NCI-H1092 (cell line): ENCODE data around the gene HHAT.
A peak's percentile ranks its signal among the peaks of the same experiment; 100 is the strongest.
"Not testable (repeated sequence)": the region's sequence is repeated elsewhere in the genome, so short reads cannot be mapped to it uniquely, and the experiment has no call there.

Source experiments
- DNase-seq: peaks from one replicate; lab custom pipeline; 2025; lab: John Stamatoyannopoulos, UW

The HHAT gene

DNA sequence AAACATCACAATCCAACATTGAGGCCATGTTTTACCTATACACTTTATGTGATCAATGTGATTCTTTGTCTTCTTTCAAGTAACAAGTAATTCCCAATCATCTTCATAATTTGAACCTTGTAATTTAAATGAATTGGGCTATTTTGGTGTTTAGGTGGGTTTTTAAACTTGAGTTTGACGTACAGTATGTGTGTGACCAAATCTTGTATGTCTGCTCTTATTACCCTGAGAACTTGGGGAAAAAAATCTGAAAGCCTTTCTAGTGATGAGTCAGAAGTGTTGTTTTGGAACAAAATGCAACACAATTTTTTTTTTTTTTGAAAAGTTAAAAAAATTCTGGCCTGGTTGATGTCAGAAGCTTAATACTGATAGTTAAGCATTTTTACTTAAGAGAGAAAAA is 68.5 kb downstream of the HHAT start:
- no peak for DNase-seq

- no peak for DNase-seq
These were observed 69.0 kb downstream of the HHAT start for GRCh38 chr1:210397681-210398080.

DNA sequence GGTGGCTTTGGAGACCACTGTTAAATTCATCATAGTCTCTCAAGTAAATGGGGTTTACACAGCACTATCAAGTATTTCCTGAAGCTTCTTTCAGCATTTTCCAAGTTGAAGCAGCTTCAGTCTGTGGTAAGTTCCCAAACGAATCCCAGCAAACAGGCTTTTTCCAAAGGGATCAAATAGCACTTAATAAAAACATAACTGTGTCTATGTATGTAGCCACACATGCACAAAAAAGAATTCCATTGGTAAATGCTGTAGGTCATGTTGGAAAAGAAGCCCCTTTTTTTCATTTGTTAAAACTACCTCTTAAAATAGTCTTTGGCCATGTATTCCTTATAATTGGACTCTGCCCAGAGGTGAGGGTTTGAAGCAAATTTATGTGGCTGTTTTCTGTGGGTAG is 69.8 kb downstream of the HHAT start:
- DNase-seq = no peak

- DNase-seq = peak; percentile 33
These were observed 71.5 kb downstream of the HHAT start for GRCh38 chr1:210400043-210400840.

- DNase-seq = no peak
These were observed 73.9 kb downstream of the HHAT start for GRCh38 chr1:210402560-210402959.

DNA sequence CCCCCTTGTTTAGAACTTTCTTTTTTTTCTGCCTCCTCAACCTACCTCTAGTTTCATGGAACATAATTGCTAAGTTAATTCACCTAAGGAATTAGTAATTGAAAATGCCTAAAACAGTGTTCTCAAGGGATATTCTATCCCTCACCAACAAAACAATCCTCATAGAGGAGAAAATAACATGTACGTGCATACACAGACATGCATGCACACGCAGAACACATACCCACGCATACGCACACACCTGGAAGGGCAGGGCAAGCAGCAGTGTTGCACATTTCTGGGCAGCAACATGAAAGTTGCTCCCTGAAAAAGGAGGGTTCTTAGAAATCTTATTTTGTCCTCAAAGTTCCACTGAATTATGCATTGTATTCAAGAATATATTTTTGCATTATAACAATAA is 76.6 kb downstream of the HHAT start:
- no peak for DNase-seq

DNA sequence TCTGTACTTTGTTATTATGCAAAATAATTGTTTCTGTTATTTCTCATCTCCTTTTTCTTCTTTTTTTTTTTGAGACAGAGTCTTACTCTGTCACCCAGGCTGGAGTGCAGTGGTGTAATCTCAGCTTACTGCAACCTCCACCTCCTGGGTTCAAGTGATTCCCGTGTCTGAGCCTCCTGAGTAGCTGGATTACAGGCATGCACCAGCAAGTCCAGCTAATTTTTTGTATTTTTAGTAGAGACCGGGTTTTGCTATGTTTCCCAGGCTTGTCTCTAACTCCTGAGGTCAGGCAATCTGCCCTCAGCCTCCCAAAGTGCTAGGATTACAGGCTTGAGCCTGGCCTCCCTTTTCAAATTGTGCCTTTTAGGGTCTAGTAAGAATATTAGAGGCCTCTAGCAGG is 77.6 kb downstream of the HHAT start:
- DNase-seq = not testable (repeated sequence)

GRCh38 chr1:210407207-210407886 is 78.6 kb downstream of the HHAT start:
- peak; percentile 70 for DNase-seq

- no peak for DNase-seq
These were observed 79.2 kb downstream of the HHAT start for GRCh38 chr1:210407887-210408252.

DNA sequence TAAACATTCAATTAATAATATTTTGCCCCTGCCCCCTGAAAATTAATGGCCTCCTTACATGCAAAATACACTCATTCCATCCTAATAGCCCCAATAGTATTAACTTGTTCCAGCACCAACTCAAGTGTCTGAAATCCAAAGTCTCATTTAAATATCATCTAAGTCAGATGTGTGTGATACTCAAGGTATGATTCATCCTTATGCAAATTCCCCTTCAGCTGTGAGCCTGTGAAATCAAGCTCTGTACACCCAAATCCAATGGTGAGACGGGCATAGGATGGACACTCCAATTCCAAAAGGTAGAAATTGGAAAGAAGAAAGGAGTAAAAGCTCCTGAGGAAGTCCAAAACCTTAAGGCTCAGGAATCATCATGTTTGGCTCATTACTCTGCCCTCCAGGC is 83.5 kb downstream of the HHAT start:
- no peak for DNase-seq

GRCh38 chr1:210413951-210414350 is 85.2 kb downstream of the HHAT start:
- DNase-seq = no peak

DNA sequence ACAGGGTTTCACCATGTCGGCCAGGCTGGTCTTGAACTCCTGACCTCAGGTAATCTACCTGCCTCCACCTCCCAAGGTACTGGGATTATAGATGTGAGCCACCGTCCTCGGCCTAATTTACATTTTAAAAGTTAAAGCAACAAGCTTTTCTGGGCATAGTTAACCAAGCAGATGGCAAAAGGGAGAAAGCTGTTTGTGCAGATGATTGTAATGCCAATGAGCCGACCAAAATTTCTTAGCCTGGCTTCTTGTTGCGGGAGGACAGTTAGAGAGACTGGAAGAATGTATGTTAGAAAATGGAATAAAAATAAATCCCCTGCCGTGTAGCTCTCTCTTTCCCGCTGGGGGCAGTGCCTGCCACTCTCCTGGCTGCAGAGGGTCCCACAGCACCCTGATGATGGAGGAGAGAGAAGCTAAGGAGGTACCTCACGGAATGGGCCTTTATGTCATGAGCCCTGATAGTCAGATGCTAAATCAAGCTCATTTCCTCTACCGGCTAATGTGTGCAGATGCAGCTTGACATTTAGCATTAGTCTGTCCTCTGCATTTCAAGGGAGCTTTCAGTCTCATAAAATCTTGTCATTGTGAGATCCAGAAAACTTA is 87.2 kb downstream of the HHAT start:
- DNase-seq = no peak

GRCh38 chr1:210416681-210417080 is 88.0 kb downstream of the HHAT start:
- DNase-seq = no peak

DNA sequence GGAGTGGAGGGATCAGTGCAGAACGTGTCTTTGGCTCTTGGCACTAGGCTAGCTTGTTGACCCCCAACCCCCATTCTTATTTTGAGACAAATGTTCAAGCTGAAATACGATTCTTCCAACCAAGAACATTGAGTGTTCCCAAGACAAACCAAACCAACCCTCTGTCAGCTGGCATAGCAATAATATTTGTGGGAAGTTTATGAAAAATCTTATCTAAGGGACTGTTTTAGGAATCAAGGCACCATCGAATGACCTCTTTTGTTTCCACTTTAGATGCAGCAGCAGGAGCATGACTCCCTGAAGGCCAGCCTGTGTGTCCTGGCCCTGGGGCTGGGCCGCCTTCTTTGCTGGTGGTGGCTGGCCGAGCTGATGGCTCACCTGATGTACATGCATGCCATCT is 89.2 kb downstream of the HHAT start:
- no peak for DNase-seq

DNA sequence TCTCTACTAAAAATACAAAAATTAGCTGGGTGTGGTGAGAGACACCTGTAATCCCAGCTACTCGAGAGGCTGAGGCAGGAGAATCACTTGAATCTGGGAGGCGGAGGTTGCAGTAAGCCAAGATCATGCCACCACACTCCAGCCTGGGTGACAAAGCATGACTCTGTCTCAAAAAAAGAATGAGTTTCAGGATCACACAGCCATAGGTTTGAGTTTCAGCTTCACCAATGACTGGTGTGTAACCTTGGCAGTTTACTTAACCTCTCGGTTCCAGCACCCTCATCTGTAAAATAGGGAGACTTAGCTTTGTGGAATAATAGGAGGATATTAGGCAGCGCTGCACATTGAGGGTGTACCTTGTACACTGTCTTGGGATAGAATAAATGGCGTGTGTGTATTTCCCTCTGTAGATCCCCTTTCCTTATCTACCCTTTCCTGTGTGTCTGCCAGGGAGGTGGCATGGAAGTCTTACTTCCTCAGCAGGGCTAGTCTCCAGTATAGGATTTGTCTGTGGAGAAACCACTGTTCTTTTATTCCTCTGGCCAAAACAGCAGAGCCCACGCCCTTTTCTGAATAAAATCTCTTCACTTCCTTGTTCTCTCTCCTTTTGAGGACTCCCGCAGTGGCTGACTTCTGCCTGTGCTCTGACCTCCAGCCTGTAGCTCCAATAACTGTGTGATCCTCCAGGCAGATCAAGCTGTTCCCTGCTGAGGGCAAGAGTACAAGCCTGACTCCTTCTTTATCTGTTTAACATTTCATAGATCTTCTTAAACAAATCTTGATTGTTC is 90.4 kb downstream of the HHAT start:
- DNase-seq = no peak

GRCh38 chr1:210426696-210427095 is 98.0 kb downstream of the HHAT start:
- not testable (repeated sequence) for DNase-seq

DNA sequence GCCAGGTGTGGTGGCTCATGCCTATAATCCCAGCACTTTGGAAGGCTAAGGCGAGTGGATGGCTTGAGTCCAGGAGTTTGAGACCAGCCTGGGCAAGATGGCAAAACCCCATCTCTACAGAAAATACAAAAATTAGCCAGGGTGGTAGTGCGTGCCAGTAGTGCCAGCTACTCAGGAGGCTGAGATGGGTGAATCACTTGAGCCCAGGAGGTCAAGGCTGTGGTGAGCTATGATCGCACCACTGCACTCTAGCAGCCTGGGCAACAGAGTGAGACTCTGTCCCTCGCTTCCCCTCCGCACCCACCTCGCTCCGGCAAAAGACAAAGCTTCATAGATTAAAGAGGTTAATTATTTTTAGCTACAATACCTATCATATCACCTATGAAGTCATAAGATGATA is 100.0 kb downstream of the HHAT start:
- no peak for DNase-seq

DNA sequence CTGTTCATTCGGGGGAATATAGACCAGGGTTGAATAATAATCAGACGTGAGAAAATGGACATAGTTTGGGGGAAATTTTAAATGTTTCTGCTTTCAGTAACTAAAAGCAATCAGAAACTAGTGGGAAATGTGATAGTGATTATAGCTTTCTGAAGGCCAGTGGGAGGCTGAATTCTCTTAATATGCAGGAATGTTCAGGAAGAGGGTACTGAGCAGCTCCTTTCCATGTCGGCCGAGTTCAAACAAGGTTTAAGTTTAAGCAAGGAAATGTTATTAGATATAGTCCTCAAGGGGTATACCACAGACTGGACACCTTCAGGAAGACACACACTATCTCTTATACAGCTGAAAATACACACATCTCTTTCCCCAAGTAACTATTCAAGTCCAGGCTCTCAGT is 105.5 kb downstream of the HHAT start:
- DNase-seq = no peak

DNA sequence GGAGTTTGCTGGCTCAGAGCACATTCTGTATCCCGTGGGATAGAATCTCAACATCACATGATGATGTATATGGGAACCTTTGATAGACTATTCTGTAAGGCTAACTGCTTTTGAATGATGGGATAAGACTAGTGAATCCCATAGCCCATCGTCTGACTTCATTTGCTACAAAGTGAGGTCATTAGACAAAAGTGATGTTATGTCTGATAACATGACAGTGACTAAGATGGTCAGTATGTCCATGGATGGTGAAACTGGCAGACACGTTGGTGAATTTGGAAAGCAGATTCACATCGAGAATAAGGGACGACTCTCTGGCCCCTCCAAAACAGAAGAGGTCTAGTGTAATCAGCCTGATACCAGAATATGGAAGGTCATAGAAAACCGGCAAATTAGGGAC is 108.4 kb downstream of the HHAT start:
- DNase-seq = no peak

DNA sequence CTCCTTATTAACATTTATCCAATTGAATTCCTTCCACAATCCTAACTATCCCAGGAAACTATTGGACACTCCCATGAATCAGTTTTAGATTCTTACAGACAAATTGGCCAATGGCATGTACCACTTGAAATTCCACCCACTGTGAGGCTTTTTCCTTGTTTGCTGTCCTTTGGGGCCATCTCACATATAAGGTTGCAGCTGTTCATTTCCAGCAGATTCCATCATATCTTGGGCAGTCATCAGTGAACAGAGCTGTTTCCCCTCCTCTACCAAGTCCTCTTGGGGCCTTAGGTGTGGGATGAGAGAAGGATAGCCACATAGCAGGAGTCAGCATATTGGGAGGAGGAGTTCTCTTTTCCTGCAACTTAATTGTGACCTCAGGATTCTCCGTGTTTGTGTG is 109.1 kb downstream of the HHAT start:
- no peak for DNase-seq

GRCh38 chr1:210438928-210439841 is 110.5 kb downstream of the HHAT start:
- no peak for DNase-seq
